KOPT-K1 (cell line): ENCODE results near the gene BIRC3.
"Not testable (repeated sequence)": the region's sequence is repeated elsewhere in the genome, so short reads cannot be mapped to it uniquely, and the experiment has no call there.

Experiments used
- H3K27ac ChIP-seq: fragments of 200-600 bp; sonication (generic); 2 replicates; pipeline ENCODE4 v1.5.1; 2016; ENCODE audit warnings: antibody characterized with exemption, mild to moderate bottlenecking, low read depth, low read length; ENCODE audit not compliant: poor library complexity, severe bottlenecking
- H3K36me3 ChIP-seq: fragments of 200-600 bp; sonication (generic); 2 replicates; pipeline ENCODE4 v1.5.1; 2017; ENCODE audit warnings: antibody characterized with exemption, mild to moderate bottlenecking, low read length, moderate library complexity; ENCODE audit not compliant: insufficient read depth
- H3K9me3 ChIP-seq: fragments of 200-600 bp; sonication (generic); 2 replicates; pipeline ENCODE4 v1.5.1; 2017; ENCODE audit warnings: antibody characterized with exemption, low read length, mild to moderate bottlenecking; ENCODE audit not compliant: insufficient read depth, poor library complexity, severe bottlenecking

BIRC3 gene

GRCh38 chr11:102361086-102362031 lies 44.1 kb downstream of the BIRC3 start:
- Histone ChIP-seq H3K27ac (peak overlapping the region; percentile 49), H3K9me3 (peaks cover 9% of the 10 kb centered on the region), H3K36me3 (peaks cover 44% of the 10 kb centered on the region)

- H3K27ac ChIP-seq, result no peak overlapping the region
- peaks cover 58% of the 10 kb centered on the region for H3K36me3 ChIP-seq
These were observed 47.7 kb downstream of the BIRC3 start for GRCh38 chr11:102364991-102365390.

GRCh38 chr11:102367364-102367763 lies 50.1 kb downstream of the BIRC3 start:
- Histone ChIP-seq H3K27ac (no peak overlapping the region), H3K36me3 (peaks cover 56% of the 10 kb centered on the region), H3K9me3 (no peaks in the 10 kb centered on the region)

More at GRCh38 chr11:102364991-102365390, 47.7 kb downstream of the BIRC3 start:
- peaks cover under 1% of the 10 kb centered on the region for H3K9me3 ChIP-seq

GRCh38 chr11:102368472-102368871 lies 51.2 kb downstream of the BIRC3 start:
- Histone ChIP-seq H3K36me3 (peaks cover 49% of the 10 kb centered on the region), H3K27ac (no peak overlapping the region), H3K9me3 (no peaks in the 10 kb centered on the region)

- peaks cover 44% of the 10 kb centered on the region for H3K36me3 ChIP-seq
- not testable (repeated sequence) for H3K27ac ChIP-seq, H3K9me3 ChIP-seq
These were observed 57.5 kb downstream of the BIRC3 start for GRCh38 chr11:102374633-102375424.

- no peak overlapping the region for H3K27ac ChIP-seq
- no peaks in the 10 kb centered on the region for H3K9me3 ChIP-seq
- H3K36me3 ChIP-seq, result peaks cover 53% of the 10 kb centered on the region
These were observed 58.6 kb downstream of the BIRC3 start for GRCh38 chr11:102375720-102376399.

- Histone ChIP-seq H3K36me3 (peaks cover 57% of the 10 kb centered on the region), H3K9me3 (no peaks in the 10 kb centered on the region), H3K27ac (no peak overlapping the region)
These were observed 60.6 kb downstream of the BIRC3 start for GRCh38 chr11:102377891-102378290.

GRCh38 chr11:102378818-102379217 lies 61.5 kb downstream of the BIRC3 start:
- Histone ChIP-seq H3K9me3 (no peaks in the 10 kb centered on the region), H3K27ac (no peak overlapping the region), H3K36me3 (peaks cover 57% of the 10 kb centered on the region)

- Histone ChIP-seq H3K27ac (no peak overlapping the region), H3K36me3 (peaks cover 40% of the 10 kb centered on the region), H3K9me3 (no peaks in the 10 kb centered on the region)
These were observed 65.1 kb downstream of the BIRC3 start for GRCh38 chr11:102382384-102382783.

- Histone ChIP-seq H3K36me3 (peaks cover 35% of the 10 kb centered on the region), H3K27ac (no peak overlapping the region), H3K9me3 (no peaks in the 10 kb centered on the region)
These were observed 66.6 kb downstream of the BIRC3 start for GRCh38 chr11:102383839-102384238.

GRCh38 chr11:102384419-102385079 lies 67.3 kb downstream of the BIRC3 start:
- Histone ChIP-seq H3K9me3 (no peaks in the 10 kb centered on the region), H3K27ac (no peak overlapping the region), H3K36me3 (peaks cover 34% of the 10 kb centered on the region)

- H3K36me3 ChIP-seq, result peaks cover 27% of the 10 kb centered on the region
- no peaks in the 10 kb centered on the region for H3K9me3 ChIP-seq
- H3K27ac ChIP-seq, result no peak overlapping the region
These were observed 68.1 kb downstream of the BIRC3 start for GRCh38 chr11:102385085-102386007.

GRCh38 chr11:102386136-102386734 lies 69.0 kb downstream of the BIRC3 start:
- peak overlapping the region; percentile 17 for H3K27ac ChIP-seq
- H3K36me3 ChIP-seq, result peaks cover 19% of the 10 kb centered on the region
- H3K9me3 ChIP-seq, result no peaks in the 10 kb centered on the region
